GM18517 (cell line): ENCODE measurements around the gene IFT81.

Experiments
- ATAC-seq: cut with Tn5 transposase; IDR thresholded peaks from one replicate; pipeline ENCODE4 v1.9.1; 2021; ENCODE audit warnings: mild to moderate bottlenecking, moderate library complexity; ENCODE audit not compliant: unreplicated experiment

IFT81 gene

GRCh38 chr12:110149086-110149660 lies 25.0 kb downstream of the IFT81 start:
- no peak for ATAC-seq

DNA sequence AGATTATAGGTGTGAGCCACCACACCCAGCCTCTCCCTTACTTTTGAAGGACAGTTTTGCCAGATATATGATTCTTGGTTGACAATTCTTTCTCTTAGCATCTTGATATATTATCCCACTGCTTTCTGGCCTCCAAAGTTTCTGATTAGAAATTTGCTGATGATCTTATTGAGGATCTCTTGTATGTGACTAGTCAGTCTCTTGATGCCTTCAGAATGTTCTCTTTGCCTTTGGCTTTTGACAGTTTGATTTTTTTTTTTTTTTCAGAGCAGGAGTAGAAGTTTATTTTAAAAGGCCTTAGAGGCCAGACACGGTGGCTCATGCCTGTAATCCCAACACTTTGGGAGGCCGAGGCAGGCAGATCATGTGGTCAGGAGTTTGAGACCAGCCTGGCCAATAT lies 32.6 kb downstream of the IFT81 start:
- no peak for ATAC-seq

DNA sequence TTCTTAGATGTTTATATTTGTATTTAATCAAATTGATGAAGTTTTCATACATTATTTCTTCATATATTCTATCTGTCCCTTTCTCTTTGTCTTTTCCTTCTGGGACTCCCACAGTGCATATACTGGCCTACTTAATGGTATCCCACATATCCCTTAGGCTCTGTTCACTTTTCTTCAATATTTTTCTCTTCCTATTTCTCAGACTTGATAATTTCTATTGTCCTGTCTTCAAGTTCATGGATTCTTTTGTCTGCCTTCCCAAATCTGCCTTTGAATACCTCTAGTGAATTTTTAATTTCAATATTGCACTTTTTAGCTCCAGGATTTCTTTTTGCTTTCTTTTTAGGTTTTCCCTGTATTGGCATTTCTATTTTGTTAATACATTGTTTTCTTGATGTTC lies 33.4 kb downstream of the IFT81 start:
- no peak for ATAC-seq

DNA sequence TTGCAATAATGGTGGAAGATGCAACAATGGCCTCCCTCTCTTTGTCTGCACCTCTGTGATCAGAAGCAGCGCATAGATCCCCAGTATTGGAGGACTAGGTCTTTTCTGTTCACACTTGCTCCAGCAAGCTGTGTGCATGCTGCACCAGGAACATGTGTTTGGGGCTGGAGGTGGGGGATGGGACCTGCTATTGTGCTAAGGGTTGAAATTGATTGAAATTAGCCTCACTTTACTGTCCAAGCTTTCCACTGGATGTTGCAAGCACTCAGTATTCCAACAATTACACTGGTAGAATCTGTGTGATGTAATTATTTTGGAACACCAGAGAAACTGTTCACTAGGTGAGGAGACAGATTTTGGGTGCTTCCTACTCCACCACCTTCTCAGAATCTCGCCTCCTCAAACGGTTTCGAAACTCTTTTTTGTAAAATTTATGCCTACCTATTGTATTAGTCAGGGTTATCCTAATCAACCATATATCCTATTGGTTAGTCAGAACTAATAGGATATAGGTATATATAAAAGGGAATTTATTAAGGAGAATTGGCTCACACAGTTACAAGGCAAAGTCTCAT lies 35.6 kb downstream of the IFT81 start:
- ATAC-seq: no peak

- ATAC-seq: no peak
These were observed 41.5 kb downstream of the IFT81 start for GRCh38 chr12:110165540-110166159.

GRCh38 chr12:110168732-110169455 lies 44.7 kb downstream of the IFT81 start:
- ATAC-seq: no peak

DNA sequence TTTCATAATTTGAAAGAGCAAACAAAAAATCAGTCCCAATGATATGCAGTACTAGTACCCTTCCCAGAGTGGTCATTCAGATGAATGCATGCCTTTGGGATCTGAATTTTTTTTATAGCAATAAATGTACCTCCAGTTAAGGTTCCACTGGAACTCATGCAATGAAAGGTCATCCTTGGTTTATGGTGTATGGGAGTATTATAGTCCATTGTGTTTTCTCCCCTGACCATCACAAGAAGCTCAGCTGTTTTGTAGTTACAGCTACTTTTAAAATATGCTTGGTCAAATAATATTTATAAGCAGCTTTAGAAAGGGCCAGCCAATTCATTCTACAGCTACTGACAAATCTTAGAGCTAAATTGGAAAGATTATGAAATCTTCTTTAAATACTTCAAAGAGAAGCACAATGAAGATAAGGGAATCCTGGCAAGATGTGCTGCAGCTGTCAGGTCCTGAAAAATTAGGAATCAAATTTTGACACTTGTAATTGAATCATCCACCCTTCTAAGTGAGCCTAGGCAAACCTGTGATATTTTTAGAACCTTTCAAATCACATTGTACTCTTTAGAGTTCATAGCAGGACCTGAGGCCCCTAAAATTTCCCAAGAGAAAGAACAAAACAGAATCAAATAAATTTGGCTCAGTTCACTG lies 46.5 kb downstream of the IFT81 start:
- ATAC-seq: no peak

- ATAC-seq: no peak
These were observed 47.0 kb downstream of the IFT81 start for GRCh38 chr12:110171186-110171538.

DNA sequence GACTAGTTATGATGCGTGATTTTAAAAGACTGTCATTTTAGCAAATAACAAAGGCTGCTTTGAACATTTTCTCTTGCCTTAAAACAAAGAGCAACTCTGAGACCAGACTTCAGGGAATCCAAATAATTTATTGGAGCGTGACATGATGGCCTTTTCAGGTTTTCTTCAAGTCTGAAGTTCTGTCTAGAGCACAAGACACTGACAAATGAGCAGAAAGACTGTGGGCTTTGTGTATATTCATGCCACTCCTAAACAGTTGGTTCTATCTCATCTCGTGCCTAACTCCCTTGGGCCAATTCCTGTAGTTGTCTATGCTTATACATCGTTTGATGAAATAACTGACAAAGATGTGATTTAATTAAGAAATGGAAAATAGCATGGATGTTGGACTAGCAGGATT lies 47.5 kb downstream of the IFT81 start:
- ATAC-seq: no peak

DNA sequence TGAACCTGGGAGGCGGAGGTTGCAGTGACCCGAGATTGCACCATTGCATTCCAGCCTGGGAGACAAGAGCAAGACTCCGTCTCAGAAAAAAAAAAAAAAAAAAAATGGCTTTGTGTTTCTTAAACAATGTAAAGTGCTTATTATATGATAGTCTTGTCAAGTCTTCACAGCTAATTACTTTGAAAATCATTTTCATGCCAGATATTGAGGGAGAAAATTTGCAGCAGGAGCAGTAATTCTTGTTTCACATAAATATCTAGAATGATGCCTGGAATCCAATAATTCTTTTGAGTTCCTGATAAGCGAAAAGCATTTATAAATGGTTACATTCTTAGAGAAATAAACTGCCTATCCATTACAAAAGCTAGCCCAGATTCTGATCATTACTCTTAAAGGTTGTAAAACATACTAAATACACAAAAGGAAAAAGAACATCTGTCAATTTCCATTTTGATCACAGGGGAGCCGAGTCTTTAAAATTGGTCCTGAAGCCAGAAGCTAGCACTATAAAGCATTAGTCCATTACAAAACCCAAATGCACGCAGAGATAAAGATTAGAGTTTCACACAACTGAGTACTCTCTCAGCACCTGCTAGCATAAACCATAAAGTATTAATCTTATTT lies 50.3 kb downstream of the IFT81 start:
- ATAC-seq: no peak

GRCh38 chr12:110175201-110175600 lies 51.0 kb downstream of the IFT81 start:
- ATAC-seq: no peak

DNA sequence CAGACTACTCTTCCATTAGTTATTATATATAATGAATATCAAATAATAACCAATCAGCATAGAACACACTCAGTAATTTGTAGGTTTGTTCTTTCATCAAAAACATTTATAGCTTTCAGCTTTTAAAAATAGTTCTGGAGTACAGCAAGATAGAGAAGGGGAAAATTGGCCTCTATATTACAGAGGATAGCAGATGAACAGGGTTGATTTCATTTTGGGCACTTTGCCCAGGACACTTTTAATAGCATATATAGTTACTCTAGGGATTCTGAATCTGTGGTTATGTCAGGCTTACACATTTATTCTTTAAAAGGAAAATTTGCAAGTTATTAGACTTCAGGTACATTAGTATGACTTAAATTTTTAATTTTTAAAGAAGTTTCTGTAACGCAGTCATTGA lies 52.6 kb downstream of the IFT81 start:
- no peak for ATAC-seq

- no peak for ATAC-seq
These were observed 55.1 kb downstream of the IFT81 start for GRCh38 chr12:110179291-110179690.

GRCh38 chr12:110180591-110181005 lies 56.4 kb downstream of the IFT81 start:
- no peak for ATAC-seq

GRCh38 chr12:110182281-110182680 lies 58.1 kb downstream of the IFT81 start:
- ATAC-seq: no peak

- ATAC-seq: no peak
These were observed 59.2 kb downstream of the IFT81 start for GRCh38 chr12:110183386-110183785.

GRCh38 chr12:110185626-110186025 lies 61.5 kb downstream of the IFT81 start:
- no peak for ATAC-seq

DNA sequence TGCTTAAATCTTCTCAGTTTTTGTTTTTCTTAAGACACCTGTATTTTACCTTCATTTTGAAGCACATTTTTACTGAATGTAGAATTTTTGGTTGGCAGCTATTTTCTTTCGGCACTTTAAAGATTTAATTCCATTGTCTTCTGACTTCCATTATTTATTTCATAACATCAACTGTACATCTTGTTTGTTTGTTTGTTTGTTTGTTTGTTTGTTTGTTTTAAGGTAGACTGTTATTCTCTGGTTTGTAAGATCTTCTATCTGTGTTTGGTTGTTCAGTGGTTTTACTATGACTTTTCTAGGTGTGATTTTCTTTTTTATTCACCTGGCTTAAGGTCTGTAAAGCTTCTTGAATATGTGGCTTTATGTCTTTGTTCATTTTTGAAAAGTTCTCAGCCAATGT lies 61.9 kb downstream of the IFT81 start:
- ATAC-seq: no peak

- ATAC-seq: no peak
These were observed 69.0 kb downstream of the IFT81 start for GRCh38 chr12:110193196-110193595.

DNA sequence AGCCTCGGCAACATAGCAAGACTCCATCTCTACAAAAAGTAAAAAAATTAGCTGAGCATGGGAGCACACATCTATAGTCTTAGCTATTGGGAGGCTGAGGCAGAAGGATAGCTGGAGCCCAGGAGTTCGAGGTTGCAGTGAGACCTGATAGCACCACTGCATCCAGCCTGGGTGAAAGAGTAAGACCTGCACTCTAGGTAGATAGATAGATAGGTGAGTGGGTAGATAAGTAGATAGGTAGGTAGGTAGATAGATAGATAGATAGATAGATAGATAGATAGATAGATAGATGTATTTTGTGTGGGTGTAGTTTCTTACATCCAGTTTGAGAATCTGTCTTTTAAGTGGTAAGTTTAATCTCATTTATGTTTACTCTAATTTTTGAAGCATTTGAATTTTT lies 72.8 kb downstream of the IFT81 start:
- ATAC-seq: no peak

GRCh38 chr12:110198386-110198785 lies 74.2 kb downstream of the IFT81 start:
- ATAC-seq: no peak
